Left lung (tissue), 10 donors: Measurements from ENCODE around the gene C2orf78. TPM values are rescaled to one million over a fixed set of nuclear protein-coding genes. Genes with fewer than 3 reads are reported as not detected.
"Not testable (repeated sequence)": the region's sequence is repeated elsewhere in the genome, so short reads cannot be mapped to it uniquely, and the experiment has no call there.

ENCODE experiments used
- ATAC-seq: fragments of 200-7000 bp; cut with Tn5 transposase; one replicate; pipeline ENCODE4 v1.9.1; 2020; ENCODE audit warnings: moderate library complexity
- DNase-seq, 4 donors: peaks; one replicate each; pipeline ENCODE4 v3.0.0-alpha.2; 2013 to 2020
- H3K27ac ChIP-seq, 2 donors: fragments of 200-600 bp; sonication (generic) in 1 of 2; one replicate each; pipeline versions ENCODE4 v1.5.0 to v1.8.0; 2020 to 2021
- H3K27me3 ChIP-seq, 2 donors: fragments of 200-600 bp; sonication (generic) in 1 of 2; one replicate each; pipeline versions ENCODE4 v1.5.0 to v1.8.0; 2020 to 2021
- H3K36me3 ChIP-seq, 2 donors: fragments of 200-600 bp; sonication (generic) in 1 of 2; one replicate each; pipeline versions ENCODE4 v1.5.0 to v1.8.0; 2020 to 2021
- H3K4me1 ChIP-seq, 2 donors: fragments of 200-600 bp; one replicate each; pipeline ENCODE4 v1.8.0; 2021
- H3K4me3 ChIP-seq, 2 donors: fragments of 200-600 bp; sonication (generic) in 1 of 2; one replicate each; pipeline versions ENCODE4 v1.5.0 to v1.8.0; 2020 to 2021; ENCODE audit warnings: mild to moderate bottlenecking in 1 of 2
- H3K9me3 ChIP-seq, 2 donors: fragments of 200-600 bp; sonication (generic) in 1 of 2; one replicate each; pipeline versions ENCODE4 v1.5.0 to v1.8.0; 2020 to 2021
- CTCF ChIP-seq, 2 donors: fragments of 200-600 bp; sonication (generic) in 1 of 2; IDR thresholded peaks; one replicate each; pipeline versions ENCODE4 v1.5.0 to v1.8.0; 2021; ENCODE audit warnings: antibody characterized with exemption in 2 of 2
- intact Hi-C, 2 donors: fragments of 100-400 bp; cut with DNase I; formaldehyde crosslinking; loops; one replicate each; pipeline versions ENCODE4 v1.11.2 to v1.14.2; 2022
- polyA plus RNA-seq, 6 donors: library from polyadenylated mRNA; unstranded; fragments of 120-200 nt; gene quantifications; one replicate each; pipeline ENCODE4 v1.2.1, GENCODE V29; 2013; ENCODE audit not compliant: insufficient read length in 6 of 6
- total RNA-seq, 2 donors: library from RNA; stranded (reverse); fragmentation: NEBNext Ultra II Directional; extraction: Animal tissue kit (Norgen Biotek cat#: 25700); gene quantifications; one replicate each; pipeline ENCODE4 v1.2.1, GENCODE V29; 2021
- donor health status: DM: no; HTN: yes; CAD: no.
- donor health status: DM: no; HTN: no; CAD: no.

The C2orf78 gene
- total and polyA plus RNA-seq, 8 donors, result not detected

- no peaks in the 10 kb centered on the region for H3K4me1 ChIP-seq
- no peaks in the 10 kb centered on the region for H3K9me3 ChIP-seq
- no peak for TF ChIP-seq CTCF (IDR thresholded peaks at IDR 0.05)
- H3K4me3 ChIP-seq, result no peak overlapping the region
- intact Hi-C loops, result no loop called here
- ATAC-seq, result no peak
- peak overlapping the region in 1 of 2 donors; percentile 7 for H3K27ac ChIP-seq
- peaks cover 0 to 47% of the 10 kb centered on the region in 2 donors for H3K36me3 ChIP-seq
- H3K27me3 ChIP-seq, result no peaks in the 10 kb centered on the region
- DNase-seq, result no peak
These were observed 37.7 kb upstream of the C2orf78 start for GRCh38 chr2:73746015-73746876.

GRCh38 chr2:73746877-73747208, 37.1 kb upstream of the C2orf78 start:
- H3K27me3 ChIP-seq, result no peaks in the 10 kb centered on the region
- intact Hi-C loops, result no loop called here
- no peak for ATAC-seq
- H3K27ac ChIP-seq, result peak overlapping the region in 1 of 2 donors; percentile 7
- H3K9me3 ChIP-seq, result no peaks in the 10 kb centered on the region
- H3K4me3 ChIP-seq, result no peak overlapping the region
- no peaks in the 10 kb centered on the region for H3K4me1 ChIP-seq
- no peak for DNase-seq
- peaks cover 0 to 45% of the 10 kb centered on the region in 2 donors for H3K36me3 ChIP-seq
- TF ChIP-seq CTCF (IDR thresholded peaks at IDR 0.05), result no peak

- peaks cover 0 to under 1% of the 10 kb centered on the region in 2 donors for H3K9me3 ChIP-seq
- H3K36me3 ChIP-seq, result peaks cover 0 to 52% of the 10 kb centered on the region in 2 donors
- no peaks in the 10 kb centered on the region for H3K27me3 ChIP-seq
- intact Hi-C loops, result no loop called here
- DNase-seq, result no peak
- ATAC-seq, result no peak
- H3K4me1 ChIP-seq, result no peaks in the 10 kb centered on the region
- H3K27ac ChIP-seq, result no peak overlapping the region
- TF ChIP-seq CTCF (IDR thresholded peaks at IDR 0.05), result no peak
- no peak overlapping the region for H3K4me3 ChIP-seq
These were observed 34.7 kb upstream of the C2orf78 start for GRCh38 chr2:73749314-73749713.

- H3K9me3 ChIP-seq, H3K4me1 ChIP-seq, intact Hi-C loops, H3K4me3 ChIP-seq, DNase-seq, H3K27ac ChIP-seq, ATAC-seq, H3K27me3 ChIP-seq: not testable (repeated sequence)
- H3K36me3 ChIP-seq, result peaks cover 0 to 70% of the 10 kb centered on the region in 2 donors
These were observed 29.7 kb upstream of the C2orf78 start for GRCh38 chr2:73754332-73754731.

GRCh38 chr2:73759285-73759764, 24.7 kb upstream of the C2orf78 start:
- peaks cover 0 to 5% of the 10 kb centered on the region in 2 donors for H3K4me1 ChIP-seq
- no peaks in the 10 kb centered on the region for H3K27me3 ChIP-seq
- ATAC-seq (no peak), DNase-seq (peak in 2 of 4 donors; percentile 24 to 25)
- no peak overlapping the region for H3K4me3 ChIP-seq
- TF ChIP-seq CTCF (IDR thresholded peaks at IDR 0.05), result no peak
- intact Hi-C loops, result no loop called here
- H3K27ac ChIP-seq, result no peak overlapping the region
- H3K36me3 ChIP-seq, result peaks cover under 1 to 90% of the 10 kb centered on the region in 2 donors
- peaks cover 0 to 3% of the 10 kb centered on the region in 2 donors for H3K9me3 ChIP-seq
